HCT116 (cell line): ENCODE results near the gene DDN. TPM values are rescaled to one million over a fixed set of nuclear protein-coding genes. Genes with fewer than 3 reads are reported as not detected.

Source experiments
- ATAC-seq: fragments of 200-7000 bp; cut with Tn5 transposase; 2 replicates; pipeline ENCODE4 v1.9.1; 2020; ENCODE audit warnings: mild to moderate bottlenecking, moderate library complexity
- BruUV-seq: library from RNA; stranded (reverse); fragments of 400-500 nt; replicated peaks from 2 replicates; lab custom pipeline; 2021; lab: Mats Ljungman, UMichigan
- CTCF ChIA-PET: fragments of 300-600 bp; sonication (Branson Sonifier 250); formaldehyde crosslinking; loops from one replicate; lab custom pipeline; 2021; ENCODE audit warnings: antibody characterized with exemption; lab: Charles Lee
- POLR2A ChIA-PET: fragments of 300-600, 350-600 bp; sonication (Branson Sonifier 250); formaldehyde crosslinking; loops from one replicate; lab custom pipeline; 2021; ENCODE audit warnings: antibody characterized with exemption; lab: Charles Lee
- RAD21 ChIA-PET, 2 experiments: fragments of 300-600 bp; sonication (Branson Sonifier 250); formaldehyde crosslinking; loops; one replicate each; lab custom pipeline; 2023; ENCODE audit warnings: low total read pairs in 2 of 2; ENCODE audit not compliant: uncharacterized antibody in 2 of 2, unreplicated experiment in 2 of 2, low non-redundant PET in 1 of 2; lab: Charles Lee
- DNase-seq: peaks from one replicate; pipeline ENCODE4 v3.0.0-alpha.2; 2010; ENCODE audit warnings: low read depth, low spot score
- H2AFZ ChIP-seq: fragments of 200-600 bp; shearing (Covaris generic), sonication (generic); 2 replicates; pipeline ENCODE4 v1.6.1; 2017; ENCODE audit warnings: low read depth, mixed run types, mixed read lengths, antibody characterized with exemption, low read length; ENCODE audit not compliant: poor library complexity, severe bottlenecking
- H3K27ac ChIP-seq: 2 replicates; pipeline ENCODE4 v1.5.1; 2012; ENCODE audit warnings: low read depth, low read length
- H3K27me3 ChIP-seq: fragments of 200-600 bp; sonication (generic); 2 replicates; pipeline ENCODE4 v1.6.1; 2016; ENCODE audit warnings: mixed run types, low read length, mixed read lengths; ENCODE audit not compliant: insufficient read depth
- H3K36me3 ChIP-seq, 2 experiments: fragments of 200-500 bp in 1 of 2; fragments of 200-600 bp in 1 of 2; sonication (Bioruptor generic) in 1 of 2; sonication (generic) in 1 of 2; 2 replicates each; pipeline versions ENCODE4 v1.5.1 to v1.6.1; 2014 to 2016; ENCODE audit warnings: low read length in 2 of 2, inconsistent platforms in 1 of 2, mixed read lengths in 1 of 2, mixed run types in 1 of 2; ENCODE audit not compliant: insufficient read depth in 2 of 2, control insufficient read depth in 1 of 2
- H3K4me1 ChIP-seq, 2 experiments: fragments of 200-600 bp in 1 of 2; sonication (generic) in 1 of 2; 2 replicates each; pipeline versions ENCODE4 v1.5.1 to v1.6.1; 2012 to 2017; ENCODE audit warnings: low read length in 2 of 2, inconsistent platforms in 1 of 2, mild to moderate bottlenecking in 1 of 2, mixed read lengths in 1 of 2, mixed run types in 1 of 2, moderate library complexity in 1 of 2; ENCODE audit not compliant: insufficient read depth in 2 of 2, control insufficient read depth in 1 of 2
- H3K4me2 ChIP-seq: fragments of 200-600 bp; sonication (generic); 2 replicates; pipeline ENCODE4 v1.6.1; 2017; ENCODE audit warnings: mixed run types, low read length, mixed read lengths
- H3K4me3 ChIP-seq, 2 experiments: fragments of 200-600 bp in 1 of 2; sonication (generic) in 1 of 2; replicated peaks in 1 of 2; 2 replicates each; pipeline ENCODE4 v1.5.1; 2011 to 2016; ENCODE audit warnings: low read length in 2 of 2, control low read depth in 1 of 2, low read depth in 1 of 2, mild to moderate bottlenecking in 1 of 2, mixed read lengths in 1 of 2, mixed run types in 1 of 2
- H3K79me2 ChIP-seq: fragments of 200-600 bp; sonication (generic); 2 replicates; pipeline ENCODE4 v1.6.1; 2017; ENCODE audit warnings: mild to moderate bottlenecking, mixed run types, low read length, moderate library complexity, mixed read lengths; ENCODE audit not compliant: insufficient read depth
- H3K9ac ChIP-seq: fragments of 200-600 bp; sonication (generic); 2 replicates; pipeline ENCODE4 v1.6.1; 2016; ENCODE audit warnings: low read length, mixed read lengths
- H3K9me2 ChIP-seq: fragments of 200-600 bp; sonication (generic), shearing (Covaris generic); 2 replicates; pipeline ENCODE4 v1.6.1; 2017; ENCODE audit warnings: mixed run types, mild to moderate bottlenecking, moderate library complexity; ENCODE audit not compliant: insufficient read depth
- H3K9me3 ChIP-seq, 2 experiments: fragments of 200-500 bp in 1 of 2; fragments of 200-600 bp in 1 of 2; sonication (Bioruptor generic) in 1 of 2; sonication (generic) in 1 of 2; 2 replicates each; pipeline ENCODE4 v1.6.1; 2014 to 2017; ENCODE audit warnings: low read length in 2 of 2, mixed read lengths in 2 of 2, inconsistent platforms in 1 of 2, low read depth in 1 of 2, mild to moderate bottlenecking in 1 of 2, mixed run types in 1 of 2, moderate library complexity in 1 of 2; ENCODE audit not compliant: control insufficient read depth in 1 of 2, insufficient read depth in 1 of 2
- H4K20me1 ChIP-seq: fragments of 200-600 bp; sonication (generic), shearing (Covaris generic); 2 replicates; pipeline ENCODE4 v1.6.1; 2017; ENCODE audit warnings: mixed run types, mild to moderate bottlenecking, moderate library complexity; ENCODE audit not compliant: insufficient read depth
- ATF3 ChIP-seq: IDR thresholded peaks from 2 replicates; pipeline ENCODE4 v1.6.1; 2012
- ELF1 ChIP-seq: IDR thresholded peaks from 2 replicates; pipeline ENCODE4 v1.6.1; 2012; ENCODE audit warnings: low read depth, borderline replicate concordance
- FOSL1 ChIP-seq: IDR thresholded peaks from 2 replicates; pipeline ENCODE4 v1.6.1; 2012; ENCODE audit warnings: low read depth
- POLR2AphosphoS5 ChIP-seq: IDR thresholded peaks from 2 replicates; pipeline ENCODE4 v1.6.1; 2011; ENCODE audit warnings: mild to moderate bottlenecking, low read depth, low read length, moderate library complexity
- SIN3A ChIP-seq: IDR thresholded peaks from 2 replicates; pipeline ENCODE4 v1.6.1; 2012; ENCODE audit warnings: low read depth
- SRF ChIP-seq: IDR thresholded peaks from 2 replicates; pipeline ENCODE4 v1.6.1; 2012; ENCODE audit warnings: low read depth
- TCF7L2 ChIP-seq: IDR thresholded peaks from 2 replicates; pipeline ENCODE4 v1.7.0; 2011; ENCODE audit warnings: borderline replicate concordance, inconsistent platforms; ENCODE audit not compliant: insufficient read depth, insufficient read length; ENCODE audit errors: extremely low read depth
- ZFX ChIP-seq: fragments of 450-650 bp; IDR thresholded peaks from 2 replicates; pipeline ENCODE4 v1.6.1; 2017
- intact Hi-C: fragments of 100-400 bp; cut with micrococcal nuclease; formaldehyde crosslinking; loops from 2 replicates; pipeline ENCODE4 v1.10.0; 2022
- total RNA-seq: library from RNA; stranded (reverse); gene quantifications from one replicate; pipeline ENCODE4 v1.2.1, GENCODE V29; 2021; ENCODE audit not compliant: unreplicated experiment

Gene DDN
- total RNA-seq, 1 experiment from 2014 or later, result 8.1 TPM

- ChIA-PET RAD21 (no interaction called here), CTCF (interaction anchor here (1.1 kb wide), 1 partner anchor 10 kb away, joined by 5 read pairs; no protein-coding TSS in a partner anchor), POLR2A (no interaction called here)
- H3K4me1 ChIP-seq, result no peaks in the 10 kb centered on the region
- ATAC-seq (no peak), DNase-seq (no peak)
- no peak overlapping the region for H3K4me2 ChIP-seq
- H3K9ac ChIP-seq, result no peak overlapping the region
- no peaks in the 10 kb centered on the region for H4K20me1 ChIP-seq
- H3K4me3 ChIP-seq, result no peak overlapping the region
- TF ChIP-seq SIN3A, result no peak
- no peak for TF ChIP-seq ELF1
- TF ChIP-seq ATF3, result no peak
- no peak for TF ChIP-seq TCF7L2
- no peak for TF ChIP-seq POLR2AphosphoS5
- no peak for TF ChIP-seq SRF
- TF ChIP-seq ZFX, result no peak
- no peaks in the 10 kb centered on the region for H3K79me2 ChIP-seq
- H3K9me2 ChIP-seq, result no peaks in the 10 kb centered on the region
- no peak overlapping the region for H3K27ac ChIP-seq
- H3K36me3 ChIP-seq, result peaks cover 35 to 67% of the 10 kb centered on the region in 2 experiments
- no peak overlapping the region for H2AFZ ChIP-seq
- H3K9me3 ChIP-seq, result no peaks in the 10 kb centered on the region
- intact Hi-C loops, result no loop called here
- no peaks in the 10 kb centered on the region for H3K27me3 ChIP-seq
- no TSS peak for BruUV-seq
These were observed 34.6 kb upstream of the DDN start for GRCh38 chr12:49033611-49034285.

GRCh38 chr12:49032679-49033447 lies 33.7 kb upstream of the DDN start:
- Histone ChIP-seq H4K20me1 (no peaks in the 10 kb centered on the region), H3K9ac (no peak overlapping the region), H3K9me2 (no peaks in the 10 kb centered on the region), H3K4me3 (no peak overlapping the region), H3K79me2 (peaks cover 5% of the 10 kb centered on the region; the same call in 1 of the 2 replicates), H3K4me2 (no peak overlapping the region), H2AFZ (no peak overlapping the region), H3K27ac (no peak overlapping the region), H3K36me3 (peaks cover 35 to 69% of the 10 kb centered on the region in 2 experiments), H3K4me1 (no peaks in the 10 kb centered on the region), H3K27me3 (no peaks in the 10 kb centered on the region), H3K9me3 (no peaks in the 10 kb centered on the region)
- no TSS peak for BruUV-seq
- DNase-seq, result no peak
- ChIA-PET RAD21 (no interaction called here), POLR2A (no interaction called here), CTCF (interaction anchor here (1.1 kb wide), 1 partner anchor 11 kb away, joined by 5 read pairs; no protein-coding TSS in a partner anchor)
- intact Hi-C loops, result no loop called here
- TF ChIP-seq FOSL1, result no peak
- ATAC-seq, result no peak
